ENCODE data around the gene CCNYL1.
"Not testable (repeated sequence)": the region's sequence is repeated elsewhere in the genome, so short reads cannot be mapped to it uniquely, and the experiment has no call there.

Gene CCNYL1

DNA sequence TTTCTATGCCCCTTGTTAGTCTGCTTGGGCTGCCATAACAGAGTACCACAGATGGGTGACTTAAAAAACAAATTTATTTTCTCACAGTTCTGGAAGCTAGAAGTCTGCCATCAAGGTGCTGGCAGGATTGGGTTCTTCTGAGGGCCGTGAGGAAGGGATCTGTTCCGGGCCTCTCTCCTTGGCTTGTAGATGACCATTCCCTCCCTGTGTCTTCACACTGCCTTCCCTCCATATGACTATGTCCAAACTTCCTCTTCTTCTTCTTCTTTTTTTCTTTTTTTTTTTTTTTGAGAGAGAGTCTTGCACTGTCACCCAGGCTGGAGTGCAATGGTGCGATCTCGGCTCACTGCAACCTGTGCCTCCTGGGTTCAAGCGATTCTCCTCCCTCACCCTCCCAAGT lies 13.1 kb upstream of the CCNYL1 start:
- no peak for DNase-seq

DNA sequence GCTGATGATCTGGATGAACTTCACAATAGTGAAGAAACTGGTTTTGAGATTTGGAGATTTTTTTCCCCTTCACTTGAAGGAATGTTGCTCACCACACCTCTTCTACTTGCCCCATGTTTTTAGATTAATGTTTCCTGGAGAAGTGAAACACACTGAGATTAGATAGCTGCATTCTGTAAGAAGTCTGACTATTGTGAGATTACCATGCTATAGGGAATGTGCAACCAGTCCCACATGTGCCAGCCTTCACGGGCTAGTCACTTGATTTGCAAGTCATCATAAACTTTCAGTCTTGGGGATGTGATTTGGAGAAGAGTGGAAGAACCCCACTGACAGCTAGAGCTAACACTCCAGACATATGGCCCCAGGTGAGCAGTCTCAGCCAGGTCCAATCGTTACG lies 7.4 kb upstream of the CCNYL1 start:
- no peak for DNase-seq

DNA sequence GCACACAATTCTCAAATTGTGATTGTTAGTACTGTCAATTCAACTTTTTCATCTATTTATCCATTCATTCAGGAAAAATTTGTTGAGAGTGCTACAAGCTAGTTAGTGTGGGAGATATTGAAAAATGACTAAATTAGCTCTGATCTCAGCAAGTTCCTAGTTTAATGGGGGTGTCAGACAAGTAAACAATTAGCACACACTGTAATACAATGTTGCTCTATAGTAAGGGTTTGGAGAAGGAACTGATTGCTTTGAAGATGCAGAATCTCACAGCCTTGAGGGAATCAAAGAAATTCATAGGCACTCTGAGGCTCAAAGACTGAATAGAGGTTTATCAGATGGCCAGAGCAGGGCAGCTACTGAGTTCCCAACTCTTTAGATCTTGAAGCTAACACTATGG lies 6.8 kb upstream of the CCNYL1 start:
- no peak for DNase-seq

DNA sequence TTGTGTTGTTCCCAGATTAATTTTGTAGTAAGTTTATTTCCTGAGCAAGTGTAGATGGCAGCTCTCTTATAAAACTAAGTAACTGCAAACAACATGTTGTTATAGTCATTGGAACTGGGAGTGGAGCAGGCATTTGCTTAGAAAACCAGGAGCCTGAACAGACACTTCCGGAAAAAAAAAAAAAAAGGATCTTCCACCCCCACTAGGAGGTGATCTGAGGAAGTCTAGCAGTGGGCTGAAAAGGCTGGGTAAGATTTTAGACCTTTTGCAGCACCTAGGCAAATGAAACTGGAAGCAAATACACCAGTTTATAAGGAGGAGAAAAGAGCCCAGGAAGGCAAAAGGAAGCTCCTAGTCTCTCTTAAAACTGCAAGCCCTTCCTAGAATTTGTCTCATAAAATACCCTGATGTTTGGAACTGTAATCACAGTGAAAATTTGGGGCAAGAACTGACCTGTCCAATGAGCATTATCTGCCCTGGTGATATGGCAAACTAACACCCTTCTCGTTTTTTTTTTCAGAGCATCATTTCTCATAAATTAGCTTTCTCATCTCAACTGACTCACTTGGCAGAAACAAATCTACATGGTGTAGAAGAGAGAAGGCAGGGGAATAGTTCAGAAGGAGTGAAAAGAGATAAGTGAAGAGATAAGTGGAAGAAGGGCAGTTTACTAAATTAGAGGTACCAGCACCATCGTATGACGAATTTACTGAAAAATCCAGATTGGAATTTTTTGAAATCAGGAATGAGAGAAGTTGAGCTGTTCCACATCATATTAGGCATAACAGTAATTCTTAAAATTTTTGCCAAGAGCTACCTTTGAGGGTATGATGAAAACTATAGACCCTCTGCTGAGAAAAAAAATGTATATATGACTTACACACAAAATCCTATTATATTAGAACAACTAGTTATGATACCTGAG lies 4.2 kb upstream of the CCNYL1 start:
- no peak for DNase-seq

DNA sequence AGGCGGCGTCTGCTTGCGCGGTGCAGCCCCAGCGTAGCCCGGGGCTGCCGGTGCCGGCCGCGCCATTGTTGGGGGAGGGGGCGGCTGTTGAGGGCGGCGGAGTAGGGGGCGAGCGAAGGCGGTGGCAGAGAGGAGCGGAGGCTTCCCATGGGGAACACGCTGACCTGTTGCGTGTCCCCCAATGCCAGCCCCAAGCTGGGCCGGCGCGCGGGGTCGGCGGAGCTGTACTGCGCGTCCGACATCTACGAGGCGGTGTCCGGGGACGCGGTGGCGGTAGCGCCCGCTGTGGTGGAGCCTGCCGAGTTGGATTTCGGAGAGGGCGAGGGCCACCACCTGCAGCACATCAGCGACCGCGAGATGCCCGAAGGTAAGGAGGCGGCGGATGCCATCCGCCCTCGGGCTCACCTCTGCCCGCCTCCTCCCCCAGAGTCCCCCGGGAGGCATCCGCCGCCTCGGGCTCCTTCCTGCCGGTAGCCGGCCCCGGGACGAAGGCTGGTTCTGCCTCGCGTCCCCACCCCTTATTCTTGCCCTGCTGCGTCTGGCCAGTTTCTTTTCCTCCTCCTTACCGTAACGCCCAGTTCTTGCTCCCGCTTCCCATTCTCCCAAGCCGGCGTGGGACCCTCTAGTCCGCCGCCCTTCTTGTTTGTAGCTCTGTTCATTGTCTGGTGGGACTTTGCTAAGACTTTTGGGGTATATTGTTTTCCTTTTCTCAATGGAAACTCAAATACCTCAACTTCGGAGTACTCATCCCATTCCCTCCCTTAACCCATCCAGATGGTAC lies 500 bp downstream of the CCNYL1 start:
- peak; percentile 15 for DNase-seq

DNA sequence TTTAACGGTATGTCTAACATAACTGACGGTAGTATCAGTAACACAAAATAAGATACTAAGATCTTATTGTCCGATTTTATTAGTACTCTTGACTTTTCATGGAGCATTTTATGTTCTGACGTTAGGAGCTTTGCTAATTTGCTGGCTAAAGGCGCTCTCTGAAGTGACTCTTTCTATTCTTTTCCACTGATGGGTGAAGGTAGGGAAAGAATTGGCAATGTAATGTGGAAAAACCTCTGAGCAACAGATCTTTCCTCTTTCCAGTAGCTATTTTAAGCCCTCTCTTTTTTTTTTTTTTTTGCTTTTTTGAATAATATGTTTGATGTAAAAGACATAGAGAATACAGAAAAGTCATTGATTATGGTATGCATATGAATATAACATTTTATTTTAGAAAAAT lies 4.6 kb downstream of the CCNYL1 start:
- DNase-seq, result no peak

DNA sequence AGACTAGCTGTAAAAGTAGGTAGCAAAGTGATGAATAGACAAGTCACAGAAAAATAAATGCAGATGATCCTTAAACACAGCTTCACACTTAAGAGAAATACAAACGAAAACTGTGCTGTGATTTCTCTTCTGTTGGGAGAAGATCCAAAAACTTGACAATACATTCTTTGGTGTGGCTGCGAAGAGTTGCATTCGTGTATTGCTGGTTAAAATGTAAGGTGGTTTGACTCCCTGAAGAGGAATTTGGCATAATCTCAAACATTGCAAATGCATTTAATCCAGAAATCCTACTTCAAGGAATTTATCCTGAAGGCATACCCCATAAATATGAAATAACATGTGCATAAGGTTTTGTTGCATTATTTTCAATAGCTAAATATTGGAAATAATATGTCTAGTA lies 7.1 kb downstream of the CCNYL1 start:
- no peak for DNase-seq

DNA sequence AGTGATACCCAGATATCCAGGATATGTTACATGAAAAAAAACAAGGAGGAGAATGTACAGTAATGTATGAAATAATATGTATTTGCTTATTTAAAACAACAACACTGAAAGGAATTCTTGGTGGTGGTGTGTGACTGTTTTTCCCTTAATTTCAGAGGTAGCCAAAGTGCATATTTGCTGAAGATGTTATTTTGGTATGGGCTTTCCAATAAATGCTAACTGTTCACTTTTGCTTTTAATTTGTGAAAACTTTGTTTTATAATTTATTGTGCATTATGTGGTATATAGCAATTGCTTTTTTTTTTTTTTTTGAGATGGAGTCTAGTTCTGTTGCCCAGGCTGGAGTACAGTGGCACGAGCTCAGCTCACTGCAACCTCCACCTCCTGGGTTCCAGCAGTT lies 7.6 kb downstream of the CCNYL1 start:
- DNase-seq, result no peak

DNA sequence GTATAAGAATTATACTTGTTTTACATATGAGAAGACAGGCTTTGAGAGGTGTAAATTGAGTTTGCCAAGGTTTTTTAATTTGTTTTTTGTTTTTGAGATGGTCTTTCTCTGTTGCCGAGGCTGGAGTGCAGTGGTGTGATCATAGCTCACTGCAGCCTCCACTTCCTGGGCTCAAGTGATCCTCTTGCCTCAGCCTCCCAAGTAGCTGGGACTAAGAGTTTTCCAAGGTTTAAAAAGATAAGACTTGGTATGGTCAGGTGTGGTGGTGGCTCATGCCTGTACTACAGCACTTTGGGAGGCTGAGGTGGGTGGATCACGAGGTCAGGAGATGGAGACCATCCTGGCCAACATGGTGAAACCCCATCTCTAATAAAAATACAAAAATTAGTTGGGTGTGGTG lies 8.2 kb downstream of the CCNYL1 start:
- not testable (repeated sequence) for DNase-seq

DNA sequence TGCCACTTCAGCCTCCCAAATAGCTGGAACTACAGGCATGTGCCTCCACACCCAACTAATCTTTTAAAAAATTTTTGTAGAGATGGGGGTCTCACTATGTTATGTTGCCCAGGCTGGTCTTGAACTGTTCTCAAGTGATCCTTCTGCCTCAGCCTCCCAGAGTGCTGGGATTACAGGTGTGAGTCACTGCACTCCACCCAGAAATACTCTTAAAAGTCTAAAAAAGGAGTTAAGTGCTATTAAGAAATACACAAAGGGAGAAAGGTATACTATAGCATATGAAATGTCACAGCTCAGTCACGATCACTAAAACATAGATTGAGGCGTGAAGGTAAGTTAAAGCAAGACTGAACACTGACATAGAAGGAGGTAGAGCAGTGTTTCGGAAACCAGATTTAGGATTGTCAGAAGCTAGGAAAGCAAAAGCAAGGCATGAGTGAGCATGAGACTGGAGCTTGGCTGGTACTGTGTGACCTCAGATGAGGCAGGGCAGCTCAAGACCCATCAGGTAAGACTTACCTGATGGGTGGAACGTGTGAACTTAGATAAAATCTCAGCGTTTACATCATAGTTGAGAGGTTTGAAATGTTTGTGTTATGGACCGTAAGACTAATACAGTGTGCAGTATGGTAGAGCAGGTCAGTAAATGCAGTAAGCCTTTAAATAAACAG lies 9.2 kb downstream of the CCNYL1 start:
- DNase-seq, result no peak

DNA sequence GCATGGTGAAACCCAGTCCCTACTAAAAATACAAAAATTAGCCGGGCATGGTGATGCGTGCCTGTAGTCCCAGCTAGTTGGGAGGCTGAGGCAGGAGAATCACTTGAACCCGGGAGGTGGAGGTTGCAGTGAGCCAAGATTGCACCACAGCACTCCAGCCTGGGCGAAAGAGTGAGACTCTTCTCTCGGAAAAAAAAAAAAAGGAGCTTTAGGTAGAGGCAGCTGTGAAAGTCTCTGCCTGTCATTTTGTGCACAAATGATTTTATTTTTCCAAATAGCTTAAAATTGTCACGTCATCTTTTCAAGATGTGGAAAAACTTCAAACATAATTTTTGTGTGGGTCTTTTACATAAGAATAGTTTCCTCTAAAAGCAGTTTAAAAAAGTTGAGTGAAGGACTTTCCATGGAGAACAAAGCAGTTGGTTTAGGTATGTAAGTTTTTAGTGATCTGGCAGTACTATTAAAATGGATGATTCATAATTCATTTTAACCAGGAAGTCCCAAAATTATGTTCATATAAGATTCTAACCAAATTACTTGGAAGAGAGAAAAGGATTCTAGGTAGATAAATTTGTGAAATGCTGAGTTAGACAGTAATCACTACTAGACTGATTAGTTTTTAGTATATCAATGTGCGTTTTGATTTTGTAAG lies 11.5 kb downstream of the CCNYL1 start:
- no peak for DNase-seq

DNA sequence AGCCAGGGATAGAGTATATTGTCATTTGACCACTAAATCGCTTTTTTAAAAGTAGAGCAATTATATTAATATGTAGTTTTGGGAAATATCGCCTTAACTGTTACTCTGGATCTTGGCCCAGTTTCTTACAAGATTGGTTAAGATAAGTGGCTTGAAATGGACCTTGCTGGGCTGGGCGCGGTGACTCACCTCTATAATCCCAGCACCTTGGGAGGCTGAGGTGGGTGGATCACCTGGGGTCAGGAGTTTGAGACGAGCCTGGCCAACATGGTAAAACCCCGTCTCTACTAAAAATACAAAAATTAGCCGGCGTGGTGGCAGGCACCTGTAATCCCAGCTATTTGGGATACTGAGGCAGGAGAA lies 12.0 kb downstream of the CCNYL1 start:
- not testable (repeated sequence) for DNase-seq

DNA sequence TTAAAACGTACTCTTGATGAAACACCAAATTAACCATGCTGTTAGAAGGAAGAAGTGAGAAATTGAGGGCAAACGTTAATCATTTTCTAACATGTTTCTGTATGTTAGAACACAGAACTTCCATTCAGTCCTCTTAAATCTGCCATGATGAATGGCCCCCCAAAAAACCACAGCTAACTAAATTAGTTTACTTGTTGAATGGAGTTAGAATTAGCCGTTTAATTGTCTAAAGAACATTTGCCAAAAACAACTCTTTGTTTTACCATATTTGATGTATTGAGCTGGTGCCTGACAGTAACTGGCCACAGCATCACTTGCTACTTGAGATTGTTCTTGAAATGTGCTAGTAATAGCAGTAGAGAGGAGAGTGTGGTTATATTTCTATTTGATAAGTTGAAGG lies 12.7 kb downstream of the CCNYL1 start:
- no peak for DNase-seq

DNA sequence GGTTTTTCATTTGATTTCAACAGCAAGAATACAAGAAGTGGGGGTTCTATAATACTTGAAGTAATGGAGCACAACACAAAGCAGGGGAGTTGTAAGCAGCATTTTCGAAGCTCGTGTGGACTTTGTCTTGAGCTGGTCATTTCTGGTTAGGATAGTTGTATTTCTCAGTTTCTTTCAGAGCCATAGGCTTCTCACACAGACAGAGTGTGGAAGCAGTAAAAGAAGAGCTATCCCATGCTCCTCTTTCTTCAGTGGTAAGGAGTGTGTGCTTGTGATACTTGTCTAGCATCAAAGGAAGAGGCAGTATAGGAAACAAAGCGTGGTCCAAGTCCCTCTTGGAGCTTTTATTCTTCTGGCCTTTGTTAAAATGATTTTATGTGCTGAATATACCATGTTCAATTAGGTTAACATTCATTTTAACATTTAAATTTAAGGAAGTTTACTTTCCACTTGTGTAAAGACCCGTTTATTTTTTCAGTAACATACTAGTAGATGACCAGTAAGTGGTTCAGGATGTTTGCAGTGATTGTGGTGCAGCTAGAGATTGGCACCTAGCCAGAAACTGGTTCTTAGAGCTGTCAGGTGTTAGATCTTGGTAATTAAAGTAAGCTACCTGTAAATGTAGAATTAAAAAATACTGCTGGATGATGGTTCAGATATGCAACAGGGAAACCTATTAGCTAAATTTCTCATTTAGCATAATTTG lies 14.6 kb downstream of the CCNYL1 start:
- DNase-seq, result no peak

DNA sequence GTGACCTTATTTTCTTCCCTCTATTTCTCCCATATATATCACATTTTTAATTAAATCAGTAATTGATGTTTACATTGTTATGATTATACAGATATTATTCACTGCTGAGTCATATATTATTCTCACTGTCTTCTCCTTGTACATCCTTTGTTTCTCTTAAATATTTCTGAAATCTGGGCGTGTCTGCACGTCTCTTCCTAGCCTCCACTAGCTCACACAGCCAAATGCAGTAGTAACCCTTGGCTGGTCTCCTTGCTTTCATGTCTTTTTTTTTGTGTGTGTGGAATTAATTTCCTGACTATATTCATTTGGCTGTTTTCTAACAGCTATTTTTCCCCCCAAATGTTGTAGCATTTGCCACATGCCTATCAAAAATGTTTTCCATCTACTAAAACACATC lies 15.8 kb downstream of the CCNYL1 start:
- DNase-seq, result no peak

DNA sequence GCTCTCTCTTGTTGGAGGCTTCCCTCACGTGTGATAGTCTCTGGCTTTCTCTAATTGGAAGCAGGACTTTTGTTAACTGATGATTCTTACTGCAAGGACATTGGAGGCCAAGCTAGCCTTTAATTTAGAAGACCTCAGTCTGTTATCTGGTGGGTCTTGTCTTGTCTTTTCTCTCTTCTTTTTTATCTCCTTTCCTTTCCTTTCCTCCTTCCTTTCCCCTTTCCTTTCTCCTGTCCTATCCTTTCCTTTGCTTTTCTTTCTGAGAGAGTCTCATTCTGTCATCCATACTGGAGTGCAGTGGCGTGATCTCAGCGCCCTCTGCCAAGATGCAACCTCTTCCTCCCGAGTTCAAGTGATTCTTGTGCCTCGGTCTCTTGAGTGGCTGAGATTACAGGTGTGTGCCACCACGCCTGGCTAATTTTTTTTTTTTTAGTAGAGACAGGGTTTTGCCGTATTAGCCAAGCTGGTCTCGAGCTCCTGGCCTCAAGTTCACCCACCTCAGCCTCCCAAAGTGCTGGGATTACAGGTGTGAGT lies 18.1 kb downstream of the CCNYL1 start:
- DNase-seq, result no peak

DNA sequence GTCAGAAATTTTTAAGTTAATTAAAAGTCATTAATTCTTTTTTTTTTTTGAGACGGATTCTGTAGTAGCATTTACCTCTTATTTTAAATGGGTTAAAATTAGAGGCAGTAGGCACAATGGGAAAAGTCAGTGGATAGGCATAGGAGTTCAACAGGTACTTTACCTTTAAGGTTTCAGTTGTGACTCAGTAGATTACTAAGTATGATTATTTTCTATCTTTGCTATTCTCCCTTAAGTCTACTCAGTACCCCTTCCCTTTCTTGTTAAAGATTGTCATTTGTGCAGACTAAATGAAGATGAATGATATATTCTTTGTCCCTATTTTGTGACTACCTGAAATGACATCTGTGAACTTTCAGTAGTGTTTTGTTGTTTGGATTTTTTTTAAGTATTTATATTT lies 19.7 kb downstream of the CCNYL1 start:
- DNase-seq, result no peak

DNA sequence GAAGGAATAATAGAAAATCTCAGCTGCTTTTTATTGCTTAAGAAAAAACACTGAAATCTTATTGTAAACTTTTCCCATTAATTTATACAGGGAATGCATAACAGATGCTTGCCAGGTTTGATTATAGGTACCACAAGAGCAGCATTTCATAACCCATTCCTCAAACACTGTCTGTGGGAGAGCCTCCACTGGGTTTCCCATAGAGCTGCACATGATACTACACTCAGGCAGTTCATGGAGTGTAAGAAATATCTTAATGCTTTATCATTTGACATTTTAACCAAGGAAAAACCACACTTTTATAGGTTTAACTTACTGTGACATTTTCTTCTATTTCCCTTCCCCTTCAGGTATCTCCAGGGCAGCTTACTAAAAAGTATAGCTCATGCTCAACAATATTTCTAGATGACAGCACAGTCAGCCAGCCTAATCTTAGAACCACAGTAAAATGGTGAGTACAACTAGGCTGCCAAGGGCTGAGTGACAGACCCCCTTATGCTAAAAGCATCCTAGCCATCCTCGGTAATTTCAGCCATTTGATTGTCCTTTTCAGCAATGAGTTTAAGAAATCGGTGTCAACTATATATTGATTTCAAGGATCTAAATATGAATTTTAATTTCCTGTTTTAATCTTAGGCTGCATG lies 22.3 kb downstream of the CCNYL1 start:
- DNase-seq, result no peak

DNA sequence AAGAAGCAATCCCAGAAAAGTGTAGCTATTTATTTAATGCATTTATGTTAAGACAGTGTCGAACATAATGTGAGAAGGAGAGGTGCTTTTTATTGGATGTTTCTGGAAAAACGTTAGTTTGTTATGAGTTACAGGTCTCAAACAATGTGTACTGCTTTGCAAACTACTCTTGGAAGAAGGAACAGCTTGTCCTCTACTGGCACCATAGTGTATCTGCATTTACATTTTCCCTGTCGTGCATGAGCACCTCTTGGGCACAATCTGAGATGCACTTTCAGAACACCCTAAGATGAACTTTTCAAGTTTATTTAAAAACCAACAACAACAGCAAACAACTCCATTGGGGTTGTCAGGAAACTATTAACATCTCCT lies 22.8 kb downstream of the CCNYL1 start:
- DNase-seq, result no peak

DNA sequence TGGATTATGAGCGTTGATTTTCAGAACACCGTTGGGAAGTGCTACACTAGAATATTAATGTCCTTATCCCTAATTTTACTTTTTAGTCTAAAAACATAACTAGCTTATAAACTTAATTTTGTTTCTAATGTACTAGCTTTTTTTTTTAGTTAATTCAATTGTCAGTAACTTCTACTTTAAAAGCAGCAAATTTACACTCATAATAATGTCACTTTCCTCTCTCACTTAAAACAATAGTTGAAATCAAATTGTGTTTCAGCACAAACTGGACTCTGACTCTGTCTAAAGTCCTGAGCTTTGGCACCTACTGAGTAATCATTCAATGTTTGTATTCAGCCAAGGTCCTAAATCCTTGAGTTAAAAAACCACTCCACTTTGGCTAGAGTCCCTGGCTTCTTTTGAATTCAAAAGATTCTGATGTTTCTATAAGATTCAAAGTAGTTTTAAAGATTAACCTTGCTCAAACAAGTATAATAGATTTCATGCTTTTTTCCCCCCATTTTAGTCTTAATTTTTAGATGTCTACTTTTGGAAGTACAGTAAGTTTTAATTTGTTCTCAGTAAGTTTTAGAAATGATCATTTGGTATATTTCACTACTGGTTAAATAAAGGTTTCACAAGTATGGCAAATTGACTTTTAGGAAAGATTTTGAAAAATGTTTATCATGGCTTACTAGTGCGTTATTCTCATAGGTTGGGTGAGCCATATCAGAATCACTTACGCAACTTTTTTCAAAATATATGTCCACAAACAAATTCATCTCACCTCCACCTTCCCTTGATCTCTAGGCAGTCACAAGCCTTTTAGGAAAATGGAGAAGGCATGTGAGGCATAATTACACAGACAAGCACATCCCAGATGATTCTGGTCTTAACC lies 23.4 kb downstream of the CCNYL1 start:
- no peak for DNase-seq

DNA sequence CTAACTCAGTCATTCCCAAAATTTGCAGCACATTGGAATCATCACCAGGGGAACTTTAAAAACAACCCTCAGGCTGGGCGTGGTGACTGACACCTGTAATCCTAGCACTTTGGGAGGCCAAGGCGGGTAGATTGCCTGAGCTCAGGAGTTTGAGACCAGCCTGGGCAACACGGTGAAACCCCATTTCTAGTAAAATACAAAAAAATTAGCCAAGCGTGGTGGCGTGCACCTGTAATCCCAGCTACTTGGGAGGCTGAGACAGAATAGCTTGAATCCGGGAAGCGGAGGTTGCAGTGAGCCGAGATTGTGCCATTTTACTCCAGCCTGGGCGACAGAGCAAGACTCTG lies 24.0 kb downstream of the CCNYL1 start:
- DNase-seq, result not testable (repeated sequence)

All from NCI-H2171 (cell line).